HG03045 (cell line): Measurements from ENCODE around the gene MADD.

Source experiments
- ATAC-seq: cut with Tn5 transposase; IDR thresholded peaks from one replicate; pipeline ENCODE4 v1.9.1; 2021; ENCODE audit warnings: mild to moderate bottlenecking, moderate library complexity; ENCODE audit not compliant: unreplicated experiment

MADD gene

DNA sequence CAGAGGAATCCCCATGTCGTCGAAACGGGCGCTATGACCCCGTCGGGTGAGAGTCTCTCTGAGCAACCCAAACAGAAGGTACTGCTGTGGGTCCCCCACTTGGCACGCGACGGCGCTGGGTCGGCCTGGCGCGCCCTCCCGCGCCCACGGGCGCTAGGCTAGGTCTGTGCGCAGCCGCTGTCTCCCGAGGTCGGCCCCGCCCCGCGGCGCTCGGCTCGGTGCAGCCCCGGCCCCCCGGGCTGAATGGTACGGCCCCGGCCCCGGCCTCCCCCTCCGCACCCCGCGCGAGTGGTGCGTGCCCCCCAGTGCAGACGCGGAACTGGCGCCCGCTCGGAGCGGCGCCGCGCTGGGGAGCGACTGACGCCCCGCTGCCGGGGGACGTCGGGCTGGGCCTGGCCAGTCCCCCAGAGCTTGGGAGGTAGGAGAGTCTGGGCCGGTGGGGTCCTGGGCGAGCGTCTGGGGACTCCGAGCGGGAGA is at the start of gene MADD:
MADD (plus strand) TSS at position 305 of the 477 bp plus-strand sequence.
- peak; percentile 79 for ATAC-seq

DNA sequence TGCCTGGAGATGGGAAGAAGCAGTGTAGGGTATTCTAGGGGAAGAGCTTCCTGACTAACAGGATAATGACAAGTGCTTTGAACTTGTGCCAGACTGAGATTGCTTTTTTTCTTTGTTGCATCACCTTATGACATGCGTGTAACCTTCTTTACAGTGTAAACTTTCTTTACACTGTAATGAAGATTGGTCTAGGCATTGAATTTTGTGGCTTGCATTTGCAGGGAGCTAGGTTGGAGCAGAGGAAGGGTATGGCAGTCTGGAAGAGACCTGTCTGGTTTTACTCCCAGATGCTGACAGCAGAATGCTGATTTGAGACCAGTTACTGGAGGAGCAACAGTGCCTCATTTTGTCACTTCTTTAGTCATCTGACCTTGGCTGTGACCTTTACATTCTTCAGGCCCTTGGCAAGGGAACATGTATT is 49.5 kb upstream of the MADD start:
- ATAC-seq: no peak

DNA sequence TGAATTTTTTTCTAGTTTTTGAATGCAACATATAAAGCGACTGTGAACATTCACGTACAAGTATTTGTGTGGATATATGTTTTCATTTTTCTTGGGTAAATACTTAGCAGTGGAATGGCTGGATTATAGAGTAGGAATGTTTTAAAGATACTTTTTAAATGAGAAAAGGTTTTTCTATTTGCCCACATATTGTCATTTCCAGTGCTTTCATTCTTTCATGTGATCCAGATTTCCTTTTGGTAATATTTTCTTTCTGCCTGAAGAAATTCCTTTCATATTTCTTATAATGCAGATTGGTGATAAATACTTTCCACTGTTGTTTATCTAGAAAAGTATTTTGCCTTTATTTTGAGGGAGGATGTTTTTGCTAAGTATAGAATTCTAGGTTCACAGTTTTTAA is 47.2 kb upstream of the MADD start:
- ATAC-seq: no peak

DNA sequence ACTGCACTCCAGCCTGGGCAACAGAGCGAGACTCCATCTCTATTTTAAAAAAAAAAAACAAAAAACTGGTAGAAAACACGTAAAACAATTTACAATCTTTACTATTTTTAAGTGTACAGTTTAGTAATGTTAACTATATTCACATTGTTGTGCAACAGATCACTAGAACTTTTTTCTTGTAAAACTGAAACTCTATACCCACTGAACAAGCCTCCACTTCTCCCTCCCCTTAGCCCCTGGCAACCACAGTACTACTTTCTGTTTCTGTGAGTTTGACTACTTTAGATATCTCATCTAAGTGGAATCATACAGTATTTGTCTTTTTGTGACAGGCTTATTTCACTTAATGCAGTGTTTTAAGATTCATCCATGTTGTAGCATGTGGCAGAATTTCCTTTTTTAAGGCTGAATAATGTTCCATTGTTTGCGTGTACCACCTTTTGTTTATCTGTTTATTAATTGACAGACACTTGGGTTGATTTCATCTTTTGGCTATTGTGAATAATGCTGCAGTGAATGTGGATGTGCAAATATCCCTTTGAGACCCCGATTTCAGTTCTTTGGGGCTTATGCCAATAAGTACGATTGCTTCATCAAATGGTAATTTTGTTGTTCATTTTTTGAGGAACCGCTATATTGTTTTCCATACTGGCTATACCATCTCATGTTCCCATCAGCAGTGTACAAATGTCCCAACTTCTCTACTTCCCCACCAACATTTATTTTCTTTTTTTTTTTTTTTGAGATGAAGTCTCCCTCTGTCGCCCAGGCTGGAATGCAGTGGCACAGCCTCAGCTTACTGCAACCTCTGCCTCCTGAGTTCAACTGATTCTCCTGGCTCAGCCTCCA is 44.2 kb upstream of the MADD start:
- peak; percentile 66 for ATAC-seq

DNA sequence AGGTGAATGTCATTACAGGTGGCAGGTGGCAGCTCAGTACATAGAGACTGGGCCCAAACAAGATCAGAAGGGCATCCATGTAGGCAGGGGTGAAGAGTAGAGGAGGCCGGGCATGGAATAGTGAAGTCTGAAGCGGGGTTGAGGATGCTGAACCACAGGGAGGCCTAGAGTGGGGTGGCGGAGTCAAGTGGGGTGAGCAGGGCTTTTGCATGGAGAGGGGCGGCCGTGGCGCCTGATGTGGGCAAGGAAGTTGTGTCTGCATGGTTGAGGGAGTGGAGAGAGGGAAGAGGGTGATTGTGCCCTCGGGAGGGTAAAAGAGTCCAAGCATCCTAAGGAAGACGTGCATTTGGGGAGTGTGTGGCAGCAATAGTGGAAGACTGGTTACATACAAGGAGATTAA is 40.8 kb upstream of the MADD start:
- no peak for ATAC-seq

DNA sequence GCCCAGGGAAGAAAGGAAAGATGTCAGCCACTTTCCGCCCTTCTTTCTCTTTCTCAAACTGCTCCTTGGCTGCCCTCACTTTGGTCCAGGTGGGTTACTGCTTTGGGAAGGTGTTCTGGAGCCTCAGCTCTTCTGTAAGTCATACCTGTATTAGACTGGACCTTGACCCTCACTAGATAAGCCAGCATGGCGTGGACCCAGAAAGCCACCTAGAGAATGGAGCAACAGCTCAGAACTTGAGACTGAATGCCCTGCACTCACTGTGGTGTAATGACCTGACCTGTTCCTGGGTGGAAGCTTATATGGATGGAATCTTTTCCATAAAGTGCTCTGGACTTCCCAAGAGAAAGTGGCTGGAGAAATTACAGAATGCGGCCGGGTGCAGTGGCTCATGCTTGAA is 36.9 kb upstream of the MADD start:
- no peak for ATAC-seq

DNA sequence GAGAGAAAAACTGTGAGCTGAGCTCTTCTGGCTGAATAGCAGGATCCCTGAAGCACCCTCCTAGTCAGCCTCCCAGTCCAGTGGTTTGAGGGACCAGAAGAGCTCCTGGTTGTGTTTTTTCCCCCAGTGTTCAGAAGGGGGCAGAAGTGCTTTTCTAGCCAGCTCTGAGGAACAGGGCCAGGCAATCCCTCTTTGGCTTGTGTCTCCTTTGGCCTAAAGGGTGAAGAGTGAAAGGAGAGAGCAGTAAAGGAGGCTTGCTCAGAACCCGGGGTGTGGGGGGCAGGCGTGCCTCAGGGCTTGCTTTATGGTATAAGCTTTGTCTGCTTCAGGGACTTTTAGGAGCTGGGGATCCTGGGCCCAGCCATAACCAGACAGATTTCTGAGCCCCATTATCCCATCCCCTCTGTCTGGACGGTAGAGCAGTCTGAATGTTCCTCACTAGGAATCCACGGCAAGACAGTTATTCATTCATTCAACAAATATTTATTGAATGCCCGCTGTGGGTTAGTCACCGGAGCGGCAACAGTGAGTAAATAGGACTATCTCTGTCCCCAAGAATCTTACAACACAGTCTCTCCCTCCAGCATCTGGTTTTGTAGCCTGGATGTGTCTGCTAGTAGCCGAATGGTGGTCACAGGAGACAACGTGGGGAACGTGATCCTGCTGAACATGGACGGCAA is 35.8 kb upstream of the MADD start:
- ATAC-seq: no peak

DNA sequence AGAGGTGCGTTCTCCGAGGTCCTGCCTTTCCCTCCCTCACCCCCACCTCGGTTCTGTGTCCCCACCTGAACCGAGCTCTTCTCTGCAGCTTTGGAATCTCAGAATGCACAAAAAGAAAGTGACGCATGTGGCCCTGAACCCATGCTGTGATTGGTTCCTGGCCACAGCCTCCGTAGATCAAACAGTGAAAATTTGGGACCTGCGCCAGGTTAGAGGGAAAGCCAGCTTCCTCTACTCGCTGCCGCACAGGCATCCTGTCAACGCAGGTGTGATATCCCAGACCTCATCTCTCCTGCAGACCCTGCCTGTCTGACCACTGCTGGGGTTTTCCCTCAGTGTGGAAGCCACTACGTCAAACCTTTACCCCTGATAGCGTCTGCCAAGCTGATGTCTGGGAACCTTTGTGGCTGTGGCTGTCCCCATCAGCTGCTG is 35.2 kb upstream of the MADD start:
- no peak for ATAC-seq

DNA sequence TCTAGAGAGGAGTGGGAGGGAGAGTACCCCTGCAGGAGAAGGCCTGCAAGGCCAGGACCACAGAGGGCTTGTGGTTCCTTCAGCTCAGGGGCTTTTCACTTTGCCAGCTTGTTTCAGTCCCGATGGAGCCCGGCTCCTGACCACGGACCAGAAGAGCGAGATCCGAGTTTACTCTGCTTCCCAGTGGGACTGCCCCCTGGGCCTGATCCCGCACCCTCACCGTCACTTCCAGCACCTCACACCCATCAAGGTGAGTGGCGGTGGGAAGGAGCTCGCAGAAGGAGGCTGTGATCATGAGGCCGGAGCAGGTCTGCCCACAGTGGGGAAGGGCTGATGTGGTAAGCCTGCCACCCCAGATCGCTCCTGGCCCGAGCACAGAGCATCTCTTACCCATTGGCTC is 34.8 kb upstream of the MADD start:
- ATAC-seq: no peak

DNA sequence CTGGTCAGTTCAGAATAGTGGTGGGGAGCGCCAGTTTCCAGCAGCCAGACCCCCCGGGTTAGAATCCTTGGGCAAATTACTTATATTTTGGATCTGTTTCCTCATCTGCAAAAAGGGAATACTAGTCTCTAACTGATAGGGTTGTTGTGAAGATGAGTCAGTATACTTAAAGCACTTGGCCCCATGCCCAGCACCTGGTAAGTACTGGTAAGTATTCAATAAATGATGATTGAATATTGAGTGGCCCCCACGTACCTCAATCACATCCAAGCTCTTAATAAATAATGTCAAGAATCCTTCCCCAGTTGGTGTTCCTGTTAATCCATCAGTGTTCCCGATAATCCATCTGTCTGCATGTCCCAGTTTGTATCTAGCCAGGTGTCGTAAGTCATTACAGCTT is 33.5 kb upstream of the MADD start:
- no peak for ATAC-seq

DNA sequence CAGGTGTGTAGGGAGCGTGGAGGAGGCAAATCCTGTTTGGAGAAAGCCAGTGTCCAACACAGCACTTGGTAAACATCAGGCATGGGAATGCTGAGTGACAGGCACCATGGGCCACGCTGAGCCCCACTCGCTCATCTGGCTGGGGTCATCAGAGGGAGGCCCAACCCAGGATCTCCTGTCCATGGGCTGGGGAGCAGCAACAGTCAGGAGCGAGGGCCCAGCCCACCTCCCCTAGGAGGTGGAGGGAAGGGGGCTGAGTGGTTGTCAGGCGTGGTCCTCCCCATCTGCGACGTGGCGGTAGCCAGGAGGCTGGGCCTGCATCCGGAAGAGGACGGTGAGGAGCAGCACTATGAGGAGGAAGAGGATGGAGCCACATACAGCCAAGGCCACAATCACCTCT is 30.1 kb upstream of the MADD start:
- no peak for ATAC-seq

DNA sequence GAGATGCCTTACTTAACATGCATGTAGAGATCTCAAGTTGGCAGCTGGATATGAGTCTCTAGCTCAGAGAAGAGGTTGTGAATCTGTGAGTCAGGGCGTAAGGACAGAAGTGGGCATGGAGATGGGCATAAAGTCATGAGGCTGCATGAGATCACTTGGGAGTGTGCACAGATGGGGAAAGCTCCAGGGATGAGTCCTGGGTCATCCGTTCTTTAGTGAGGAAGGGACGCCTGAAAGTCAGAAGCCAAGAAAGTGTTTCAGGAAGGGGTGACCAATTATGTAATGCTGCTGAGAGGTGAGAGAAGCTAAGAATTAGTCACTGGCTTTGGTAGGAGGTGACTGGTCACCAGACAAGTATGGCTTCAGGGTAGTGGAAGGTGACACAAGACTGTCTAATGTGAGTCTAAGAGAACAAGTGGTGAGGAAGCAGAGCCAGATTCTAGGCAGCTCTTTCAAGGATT is 28.1 kb upstream of the MADD start:
- ATAC-seq: no peak

DNA sequence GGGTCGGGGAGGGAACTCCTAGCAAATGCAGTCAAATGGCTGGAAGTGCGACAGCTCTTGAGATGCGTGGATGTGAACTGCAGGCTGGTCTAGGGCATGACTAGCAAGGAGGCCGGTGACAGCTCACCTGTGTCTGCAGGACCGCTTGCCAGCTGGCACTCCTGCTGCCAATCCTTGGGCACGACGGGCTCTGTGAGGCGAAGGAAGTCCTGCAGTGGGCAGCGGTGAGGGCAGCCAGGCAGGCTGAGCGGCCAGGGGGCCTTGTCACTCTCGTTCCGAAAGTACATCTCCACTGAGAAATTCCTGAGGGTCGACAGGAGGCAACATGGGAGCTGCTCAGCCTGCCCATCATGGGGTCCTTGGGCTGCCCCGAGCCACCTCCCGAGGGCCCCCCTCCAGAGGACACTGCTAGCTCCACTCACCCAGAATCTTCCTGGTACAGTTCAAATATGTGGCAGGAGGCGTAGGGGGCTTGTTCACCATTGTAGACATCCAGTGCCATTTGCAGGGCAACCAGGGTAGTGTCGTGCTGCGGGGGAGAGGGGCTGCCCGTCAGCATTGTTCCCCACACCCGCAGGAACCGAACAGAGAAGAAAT is 27.2 kb upstream of the MADD start:
- ATAC-seq: no peak

DNA sequence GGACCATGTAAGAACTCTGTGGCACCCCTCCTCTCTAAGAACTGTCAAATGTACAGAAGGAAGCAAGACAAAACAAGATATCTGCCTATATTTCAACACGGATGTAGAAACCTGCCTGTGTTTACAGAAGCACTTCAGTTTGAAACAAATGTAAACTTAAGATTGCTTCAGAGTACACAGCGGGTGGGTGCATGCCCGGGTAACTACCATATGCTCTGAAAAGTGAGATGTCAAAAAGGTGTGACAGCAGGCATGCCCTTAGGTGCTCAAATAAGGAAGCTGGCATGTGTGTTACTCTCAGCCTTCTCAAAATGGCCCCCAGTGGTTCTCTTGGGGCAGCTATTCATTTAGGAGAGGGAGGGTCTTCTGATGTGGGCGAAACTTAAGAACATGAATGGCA is 26.5 kb upstream of the MADD start:
- ATAC-seq: no peak

DNA sequence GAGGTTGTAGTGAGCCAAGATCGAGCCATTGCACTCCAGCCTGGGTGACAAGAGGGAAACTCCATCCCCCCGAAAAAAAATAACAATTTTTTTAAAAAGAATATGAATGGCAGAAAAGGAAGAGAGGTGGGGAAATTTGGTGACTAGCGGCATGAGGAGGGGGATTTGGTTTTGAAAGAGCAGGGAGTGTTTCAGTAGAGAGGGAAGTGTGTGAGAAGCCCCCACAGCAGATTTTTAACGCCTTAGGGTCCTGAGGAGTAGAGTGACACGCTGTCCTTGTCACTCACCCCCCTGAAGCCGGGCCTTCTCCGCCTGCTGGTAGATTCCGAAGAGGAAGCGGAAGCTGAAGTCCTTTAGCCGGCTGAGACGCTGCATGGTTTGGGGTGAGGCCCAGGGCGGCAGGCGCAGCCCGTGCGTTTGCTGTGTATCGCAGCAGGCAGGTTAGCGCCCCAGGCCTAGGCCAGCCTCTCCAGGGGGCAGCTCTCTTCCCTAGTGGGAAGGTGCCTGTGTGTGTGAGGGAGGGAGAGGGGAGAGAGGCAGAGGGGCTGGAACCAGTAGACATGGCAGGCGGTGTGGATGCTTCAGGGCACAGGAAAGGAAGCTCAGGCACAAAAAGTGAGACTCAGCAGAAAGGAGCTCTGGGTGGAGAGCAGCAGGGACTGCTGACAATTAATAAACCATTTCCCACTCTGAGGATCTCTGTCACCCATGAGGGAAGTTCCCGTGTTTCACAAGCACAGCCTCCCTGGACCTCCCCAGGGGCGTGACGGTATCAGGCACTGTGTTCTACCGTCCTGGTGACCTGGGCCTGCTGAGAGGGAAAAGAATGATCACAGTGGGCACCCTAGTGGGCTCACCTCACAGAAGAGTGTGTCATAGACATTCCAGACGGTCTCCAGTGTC is 25.2 kb upstream of the MADD start:
- no peak for ATAC-seq

DNA sequence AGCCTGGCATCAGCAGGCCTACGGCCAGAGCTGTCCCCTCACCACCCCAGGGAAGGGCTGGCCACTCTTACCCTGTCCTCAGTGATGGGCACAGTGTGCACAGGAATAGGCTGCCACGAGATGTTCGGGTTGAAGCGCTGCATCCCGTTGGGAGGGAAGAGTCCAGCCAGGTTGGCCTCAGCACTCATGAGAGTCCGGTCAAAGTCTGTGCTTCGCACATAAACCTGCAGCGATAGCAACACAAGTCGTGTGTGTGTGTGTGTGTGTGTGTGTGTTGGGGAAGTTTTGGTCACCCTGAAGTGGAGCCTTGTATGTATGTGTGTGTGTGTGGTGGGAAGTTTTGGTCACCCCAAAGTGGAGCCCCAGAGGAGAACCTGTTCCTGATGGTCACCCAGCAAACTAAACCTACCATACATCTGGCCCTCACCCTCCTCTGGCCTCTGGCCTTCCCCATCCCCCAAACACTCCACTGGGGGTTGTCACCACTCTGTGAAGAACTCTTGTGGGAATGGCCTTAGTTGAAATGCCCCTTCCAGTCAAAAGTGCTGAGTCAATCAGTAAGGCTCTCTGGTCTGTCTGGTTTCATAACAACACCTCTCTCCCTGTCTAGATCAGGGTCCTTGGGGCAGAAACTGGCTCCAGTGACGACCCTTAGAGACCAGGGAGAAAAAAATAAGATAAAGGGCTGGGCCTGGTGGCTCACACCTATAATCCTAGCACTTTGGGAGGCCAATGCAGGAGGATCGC is 24.1 kb upstream of the MADD start:
- ATAC-seq: no peak

DNA sequence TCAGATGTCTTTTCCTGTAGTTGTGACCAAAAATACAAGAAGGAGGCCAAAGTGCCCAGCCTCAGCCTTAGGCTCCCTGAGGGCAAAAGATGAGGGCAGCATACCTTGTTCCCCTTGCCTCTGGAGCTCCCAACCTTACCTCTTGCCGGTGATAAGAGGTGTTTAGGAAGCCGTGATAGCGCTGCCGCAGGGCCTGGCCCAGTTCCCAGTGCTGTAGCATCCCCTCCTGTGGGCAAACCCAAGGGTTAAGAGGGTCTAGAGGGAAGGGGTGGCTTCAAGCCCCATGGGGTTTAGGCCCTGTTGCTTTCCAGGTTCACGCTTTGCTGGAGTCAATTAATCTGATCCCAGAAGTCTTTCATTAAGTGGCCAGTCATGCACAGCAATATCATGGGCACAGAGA is 22.4 kb upstream of the MADD start:
- ATAC-seq: no peak

DNA sequence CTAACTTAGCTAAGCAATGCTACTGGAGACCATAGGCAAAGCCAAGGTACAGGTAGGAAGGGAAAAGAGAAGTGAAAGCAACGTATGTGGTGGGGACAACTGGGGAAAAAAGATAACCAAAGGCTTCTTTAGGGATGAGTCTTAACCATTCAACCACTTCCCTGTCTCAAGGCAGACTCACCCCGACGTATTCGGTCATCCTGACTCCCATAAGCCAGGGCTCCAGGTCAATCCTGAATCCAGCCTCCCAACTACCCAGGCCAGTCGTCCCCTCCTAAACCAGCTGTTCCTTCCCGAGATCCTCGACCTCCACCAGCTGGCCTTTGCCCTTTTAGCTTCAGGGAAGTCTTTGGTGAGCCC is 21.6 kb upstream of the MADD start:
- peak; percentile 24 for ATAC-seq

DNA sequence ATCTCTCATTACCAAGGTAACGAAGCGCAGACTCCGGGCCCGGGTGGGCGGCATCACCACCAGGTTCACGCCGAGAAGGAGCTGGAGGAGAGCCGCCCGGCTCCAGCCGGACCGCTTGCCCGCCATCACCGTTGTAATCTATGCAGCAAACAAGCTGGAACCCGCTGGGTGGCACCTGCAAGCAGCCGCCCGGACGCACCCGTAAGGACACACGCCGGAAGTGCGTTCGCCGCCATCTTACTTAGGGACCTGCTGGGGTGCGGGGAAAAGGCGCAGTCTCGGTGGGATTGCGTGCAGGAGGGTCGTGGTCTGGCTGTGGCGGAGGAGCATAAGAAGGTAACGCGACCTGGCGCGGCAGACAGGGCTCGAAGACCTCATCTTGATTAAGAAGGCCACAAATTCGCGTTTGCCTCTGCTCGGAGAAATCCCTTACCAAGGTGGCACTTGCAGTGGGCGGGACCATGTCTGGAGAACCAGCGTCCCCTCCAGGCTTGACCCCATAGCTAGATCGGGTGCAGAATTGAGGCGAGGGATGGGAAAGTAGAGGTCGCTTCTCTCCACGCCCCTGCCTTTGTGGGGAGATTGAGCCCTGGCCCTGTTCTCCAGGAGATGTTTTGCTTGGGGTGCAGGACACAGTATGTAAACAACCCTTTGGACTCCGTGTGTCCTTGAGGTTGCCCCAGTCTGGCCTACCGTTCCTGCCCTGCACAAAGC is 21.1 kb upstream of the MADD start, which contains the start of gene ACP2:
ACP2 (minus strand) TSS at position 151 of the 714 bp plus-strand sequence; CDS start at position 126, 25 bp downstream.
- peak; percentile 80 for ATAC-seq
